HCT116 (cell line): ENCODE measurements around the gene SUOX. TPM values are rescaled to one million over a fixed set of nuclear protein-coding genes. Genes with fewer than 3 reads are reported as not detected.
A peak's percentile ranks its signal among the peaks of the same experiment; 100 is the strongest.

ENCODE experiments used
- ATAC-seq: fragments of 200-7000 bp; cut with Tn5 transposase; 2 replicates; pipeline ENCODE4 v1.9.1; 2020; ENCODE audit warnings: mild to moderate bottlenecking, moderate library complexity
- BruUV-seq: library from RNA; stranded (reverse); fragments of 400-500 nt; replicated peaks from 2 replicates; lab custom pipeline; 2021; lab: Mats Ljungman, UMichigan
- CTCF ChIA-PET: fragments of 300-600 bp; sonication (Branson Sonifier 250); formaldehyde crosslinking; loops from one replicate; lab custom pipeline; 2021; ENCODE audit warnings: antibody characterized with exemption; lab: Charles Lee
- POLR2A ChIA-PET: fragments of 300-600, 350-600 bp; sonication (Branson Sonifier 250); formaldehyde crosslinking; loops from one replicate; lab custom pipeline; 2021; ENCODE audit warnings: antibody characterized with exemption; lab: Charles Lee
- RAD21 ChIA-PET, 2 experiments: fragments of 300-600 bp; sonication (Branson Sonifier 250); formaldehyde crosslinking; loops; one replicate each; lab custom pipeline; 2023; ENCODE audit warnings: low total read pairs in 2 of 2; ENCODE audit not compliant: uncharacterized antibody in 2 of 2, unreplicated experiment in 2 of 2, low non-redundant PET in 1 of 2; lab: Charles Lee
- DNase-seq: peaks from one replicate; pipeline ENCODE4 v3.0.0-alpha.2; 2010; ENCODE audit warnings: low read depth, low spot score
- H2AFZ ChIP-seq: fragments of 200-600 bp; shearing (Covaris generic), sonication (generic); 2 replicates; pipeline ENCODE4 v1.6.1; 2017; ENCODE audit warnings: low read depth, mixed run types, mixed read lengths, antibody characterized with exemption, low read length; ENCODE audit not compliant: poor library complexity, severe bottlenecking
- H3K27ac ChIP-seq: 2 replicates; pipeline ENCODE4 v1.5.1; 2012; ENCODE audit warnings: low read depth, low read length
- H3K27me3 ChIP-seq: fragments of 200-600 bp; sonication (generic); 2 replicates; pipeline ENCODE4 v1.6.1; 2016; ENCODE audit warnings: mixed run types, low read length, mixed read lengths; ENCODE audit not compliant: insufficient read depth
- H3K36me3 ChIP-seq, 2 experiments: fragments of 200-500 bp in 1 of 2; fragments of 200-600 bp in 1 of 2; sonication (Bioruptor generic) in 1 of 2; sonication (generic) in 1 of 2; 2 replicates each; pipeline versions ENCODE4 v1.5.1 to v1.6.1; 2014 to 2016; ENCODE audit warnings: low read length in 2 of 2, inconsistent platforms in 1 of 2, mixed read lengths in 1 of 2, mixed run types in 1 of 2; ENCODE audit not compliant: insufficient read depth in 2 of 2, control insufficient read depth in 1 of 2
- H3K4me1 ChIP-seq, 2 experiments: fragments of 200-600 bp in 1 of 2; sonication (generic) in 1 of 2; 2 replicates each; pipeline versions ENCODE4 v1.5.1 to v1.6.1; 2012 to 2017; ENCODE audit warnings: low read length in 2 of 2, inconsistent platforms in 1 of 2, mild to moderate bottlenecking in 1 of 2, mixed read lengths in 1 of 2, mixed run types in 1 of 2, moderate library complexity in 1 of 2; ENCODE audit not compliant: insufficient read depth in 2 of 2, control insufficient read depth in 1 of 2
- H3K4me2 ChIP-seq: fragments of 200-600 bp; sonication (generic); 2 replicates; pipeline ENCODE4 v1.6.1; 2017; ENCODE audit warnings: mixed run types, low read length, mixed read lengths
- H3K4me3 ChIP-seq, 2 experiments: fragments of 200-600 bp in 1 of 2; sonication (generic) in 1 of 2; replicated peaks in 1 of 2; 2 replicates each; pipeline ENCODE4 v1.5.1; 2011 to 2016; ENCODE audit warnings: low read length in 2 of 2, control low read depth in 1 of 2, low read depth in 1 of 2, mild to moderate bottlenecking in 1 of 2, mixed read lengths in 1 of 2, mixed run types in 1 of 2
- H3K79me2 ChIP-seq: fragments of 200-600 bp; sonication (generic); 2 replicates; pipeline ENCODE4 v1.6.1; 2017; ENCODE audit warnings: mild to moderate bottlenecking, mixed run types, low read length, moderate library complexity, mixed read lengths; ENCODE audit not compliant: insufficient read depth
- H3K9ac ChIP-seq: fragments of 200-600 bp; sonication (generic); 2 replicates; pipeline ENCODE4 v1.6.1; 2016; ENCODE audit warnings: low read length, mixed read lengths
- H3K9me2 ChIP-seq: fragments of 200-600 bp; sonication (generic), shearing (Covaris generic); 2 replicates; pipeline ENCODE4 v1.6.1; 2017; ENCODE audit warnings: mixed run types, mild to moderate bottlenecking, moderate library complexity; ENCODE audit not compliant: insufficient read depth
- H3K9me3 ChIP-seq, 2 experiments: fragments of 200-500 bp in 1 of 2; fragments of 200-600 bp in 1 of 2; sonication (Bioruptor generic) in 1 of 2; sonication (generic) in 1 of 2; 2 replicates each; pipeline ENCODE4 v1.6.1; 2014 to 2017; ENCODE audit warnings: low read length in 2 of 2, mixed read lengths in 2 of 2, inconsistent platforms in 1 of 2, low read depth in 1 of 2, mild to moderate bottlenecking in 1 of 2, mixed run types in 1 of 2, moderate library complexity in 1 of 2; ENCODE audit not compliant: control insufficient read depth in 1 of 2, insufficient read depth in 1 of 2
- H4K20me1 ChIP-seq: fragments of 200-600 bp; sonication (generic), shearing (Covaris generic); 2 replicates; pipeline ENCODE4 v1.6.1; 2017; ENCODE audit warnings: mixed run types, mild to moderate bottlenecking, moderate library complexity; ENCODE audit not compliant: insufficient read depth
- CBX3 ChIP-seq: IDR thresholded peaks from 2 replicates; pipeline ENCODE4 v1.6.1; 2012; ENCODE audit warnings: low read depth
- CEBPB ChIP-seq: IDR thresholded peaks from 2 replicates; pipeline ENCODE4 v1.6.1; 2012; ENCODE audit warnings: low read depth
- EGR1 ChIP-seq: IDR thresholded peaks from 2 replicates; pipeline ENCODE4 v1.6.1; 2012; ENCODE audit warnings: low read depth
- ELF1 ChIP-seq: IDR thresholded peaks from 2 replicates; pipeline ENCODE4 v1.6.1; 2012; ENCODE audit warnings: low read depth, borderline replicate concordance
- EZH2phosphoT487 ChIP-seq: fragments of 200-600 bp; IDR thresholded peaks from 2 replicates; pipeline ENCODE4 v1.6.1; 2018; ENCODE audit warnings: antibody characterized with exemption, borderline replicate concordance
- FOSL1 ChIP-seq: IDR thresholded peaks from 2 replicates; pipeline ENCODE4 v1.6.1; 2012; ENCODE audit warnings: low read depth
- POLR2A ChIP-seq: IDR thresholded peaks from 2 replicates; pipeline ENCODE4 v1.7.0; 2011; ENCODE audit warnings: borderline replicate concordance; ENCODE audit not compliant: insufficient read depth, insufficient read length; ENCODE audit errors: extremely low read depth
- POLR2AphosphoS5 ChIP-seq: IDR thresholded peaks from 2 replicates; pipeline ENCODE4 v1.6.1; 2011; ENCODE audit warnings: mild to moderate bottlenecking, low read depth, low read length, moderate library complexity
- SP1 ChIP-seq: IDR thresholded peaks from 2 replicates; pipeline ENCODE4 v1.6.1; 2012; ENCODE audit warnings: low read depth
- TCF7L2 ChIP-seq: IDR thresholded peaks from 2 replicates; pipeline ENCODE4 v1.7.0; 2011; ENCODE audit warnings: borderline replicate concordance, inconsistent platforms; ENCODE audit not compliant: insufficient read depth, insufficient read length; ENCODE audit errors: extremely low read depth
- YY1 ChIP-seq: IDR thresholded peaks from 2 replicates; pipeline ENCODE4 v1.6.1; 2011; ENCODE audit warnings: low read length, low read depth, moderate library complexity, mild to moderate bottlenecking; ENCODE audit not compliant: insufficient replicate concordance; ENCODE audit errors: extremely low read depth
- ZFX ChIP-seq: fragments of 450-650 bp; IDR thresholded peaks from 2 replicates; pipeline ENCODE4 v1.6.1; 2017
- ZNF274 ChIP-seq: fragments of 200-500 bp; sonication (Bioruptor generic); IDR thresholded peaks from 2 replicates; pipeline ENCODE4 v1.6.1; 2014; ENCODE audit warnings: mild to moderate bottlenecking, low read depth, low read length, inconsistent platforms
- intact Hi-C: fragments of 100-400 bp; cut with micrococcal nuclease; formaldehyde crosslinking; loops from 2 replicates; pipeline ENCODE4 v1.10.0; 2022
- total RNA-seq: library from RNA; stranded (reverse); gene quantifications from one replicate; pipeline ENCODE4 v1.2.1, GENCODE V29; 2021; ENCODE audit not compliant: unreplicated experiment
- TF ChIP-seq, protein P1 (sequence below), 3 experiments: fragments of 200-600 bp in 1 of 3; sonication (generic) in 1 of 3; IDR thresholded peaks in 2 of 3; conservative IDR thresholded peaks in 1 of 3; 2 replicates each; pipeline ENCODE4 v1.5.1; 2012 to 2017; ENCODE audit warnings: low read depth in 2 of 3, low read length in 2 of 3, antibody characterized with exemption in 1 of 3, borderline replicate concordance in 1 of 3, control low read depth in 1 of 3, mild to moderate bottlenecking in 1 of 3, mixed read lengths in 1 of 3, mixed run types in 1 of 3, moderate library complexity in 1 of 3; ENCODE audit not compliant: insufficient read depth in 1 of 3
- TF ChIP-seq, protein P2 (sequence below): IDR thresholded peaks from 2 replicates; pipeline ENCODE4 v1.6.1; 2011; ENCODE audit warnings: mild to moderate bottlenecking, low read length, moderate library complexity; ENCODE audit not compliant: insufficient replicate concordance; ENCODE audit errors: extremely low read depth
- TF ChIP-seq, protein P3 (sequence below): IDR thresholded peaks from 2 replicates; pipeline ENCODE4 v1.6.1; 2012
- TF ChIP-seq, protein P4 (sequence below): IDR thresholded peaks from 2 replicates; pipeline ENCODE4 v1.6.1; 2012
- TF ChIP-seq, protein P5 (sequence below): IDR thresholded peaks from 2 replicates; pipeline ENCODE4 v1.6.1; 2012; ENCODE audit warnings: low read depth

Gene SUOX
- total RNA-seq, 1 experiment from 2014 or later, result 18.0 TPM

DNA sequence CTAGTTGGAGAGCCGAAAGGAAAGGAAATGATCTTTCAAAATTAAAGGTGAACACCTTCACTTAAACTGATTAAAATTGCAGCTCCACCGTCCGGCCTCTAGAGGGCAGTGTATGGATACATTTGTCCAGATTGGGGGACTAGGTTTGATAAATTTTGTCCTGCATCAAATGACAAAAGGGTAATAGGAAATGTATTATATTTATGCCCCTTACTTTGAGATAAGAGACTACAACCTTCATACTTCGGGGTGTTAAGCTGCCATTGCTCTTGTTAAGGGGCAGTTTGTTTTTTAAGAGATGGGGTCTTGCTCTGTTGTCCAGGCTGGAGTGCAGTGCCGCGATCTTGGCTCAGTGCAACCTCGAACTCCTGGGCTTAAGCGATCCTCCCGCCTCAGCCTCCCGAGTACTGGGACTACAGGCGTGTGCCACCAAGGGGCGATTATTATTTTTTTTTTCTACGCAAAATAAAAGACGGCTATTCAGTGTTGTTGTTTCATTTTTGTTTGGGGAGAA lies 818 bp upstream of the SUOX start:
- RAD21 ChIA-PET, result interaction anchor here (0.8 to 2.0 kb wide), 4 partner anchors 22 to 44 kb away, joined by 3 to 6 read pairs (median 5); partner anchors contain the start of gene RAB5B (in 1 of the 2)
- H4K20me1 ChIP-seq, result no peaks in the 10 kb centered on the region
- H3K4me3 ChIP-seq, result peak overlapping the region; percentile 62 to 76
- POLR2A ChIA-PET, result interaction anchor here (0.6 to 2.8 kb wide), 6 partner anchors 10 to 314 kb away, joined by 3 to 22 read pairs (median 4); partner anchors contain the start of gene ZC3H10
- peak overlapping the region; percentile 63 for H3K27ac ChIP-seq
- intact Hi-C loops, result loop anchor here (1.0 to 5.0 kb wide), 3 partner anchors 33 to 121 kb away; partner anchors contain the start of genes RPL41, RPS26 and ZC3H10
- H3K9me3 ChIP-seq, result no peaks in the 10 kb centered on the region
- BruUV-seq, result no TSS peak
- H2AFZ ChIP-seq, result peak overlapping the region; percentile 37
- H3K9me2 ChIP-seq, result no peaks in the 10 kb centered on the region
- CTCF ChIA-PET, result interaction anchor here (0.5 to 3.5 kb wide), 21 partner anchors 12 to 259 kb away, joined by 3 to 48 read pairs (median 4); partner anchors contain the start of genes DNAJC14, ERBB3, MYL6 and RAB5B
- H3K9ac ChIP-seq, result peak overlapping the region; percentile 73
- H3K36me3 ChIP-seq, result peaks cover 8 to 20% of the 10 kb centered on the region in 2 experiments; a peak in 2 of 4 replicates
- peaks cover 8 to 15% of the 10 kb centered on the region in 2 experiments; a peak in 3 of 4 replicates for H3K4me1 ChIP-seq
- H3K79me2 ChIP-seq, result no peaks in the 10 kb centered on the region
- DNase-seq (no peak), ATAC-seq (peak; percentile 23; the same call in 1 of the 2 replicates)
- no peaks in the 10 kb centered on the region for H3K27me3 ChIP-seq
- peak overlapping the region; percentile 88 for H3K4me2 ChIP-seq
- TF ChIP-seq YY1 (no peak), ELF1 (no peak), EGR1 (no peak), TCF7L2 (no peak), POLR2AphosphoS5 (no peak), ZFX (no peak), POLR2A (no peak), CEBPB (no peak), EZH2phosphoT487 (no peak), SP1 (peak; percentile 24; the same call in 1 of the 2 replicates), CBX3 (0 out of 2 replicates have a peak, but pooled peaks have one; percentile 25), FOSL1 (no peak), ZNF274 (no peak)
- TF ChIP-seq, protein P1, sequence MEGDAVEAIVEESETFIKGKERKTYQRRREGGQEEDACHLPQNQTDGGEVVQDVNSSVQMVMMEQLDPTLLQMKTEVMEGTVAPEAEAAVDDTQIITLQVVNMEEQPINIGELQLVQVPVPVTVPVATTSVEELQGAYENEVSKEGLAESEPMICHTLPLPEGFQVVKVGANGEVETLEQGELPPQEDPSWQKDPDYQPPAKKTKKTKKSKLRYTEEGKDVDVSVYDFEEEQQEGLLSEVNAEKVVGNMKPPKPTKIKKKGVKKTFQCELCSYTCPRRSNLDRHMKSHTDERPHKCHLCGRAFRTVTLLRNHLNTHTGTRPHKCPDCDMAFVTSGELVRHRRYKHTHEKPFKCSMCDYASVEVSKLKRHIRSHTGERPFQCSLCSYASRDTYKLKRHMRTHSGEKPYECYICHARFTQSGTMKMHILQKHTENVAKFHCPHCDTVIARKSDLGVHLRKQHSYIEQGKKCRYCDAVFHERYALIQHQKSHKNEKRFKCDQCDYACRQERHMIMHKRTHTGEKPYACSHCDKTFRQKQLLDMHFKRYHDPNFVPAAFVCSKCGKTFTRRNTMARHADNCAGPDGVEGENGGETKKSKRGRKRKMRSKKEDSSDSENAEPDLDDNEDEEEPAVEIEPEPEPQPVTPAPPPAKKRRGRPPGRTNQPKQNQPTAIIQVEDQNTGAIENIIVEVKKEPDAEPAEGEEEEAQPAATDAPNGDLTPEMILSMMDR (IDR thresholded peaks at IDR 0.05 in 2 of 3, conservative IDR thresholded peaks at IDR 0.05 in 1 of 3; ENCODE audit: borderline replicate concordance in 1 of 3, insufficient read depth in 1 of 3, low read depth in 2 of 3, low read length in 2 of 3), result peak; percentile 73 to 94 (median 84)
- TF ChIP-seq, protein P2, sequence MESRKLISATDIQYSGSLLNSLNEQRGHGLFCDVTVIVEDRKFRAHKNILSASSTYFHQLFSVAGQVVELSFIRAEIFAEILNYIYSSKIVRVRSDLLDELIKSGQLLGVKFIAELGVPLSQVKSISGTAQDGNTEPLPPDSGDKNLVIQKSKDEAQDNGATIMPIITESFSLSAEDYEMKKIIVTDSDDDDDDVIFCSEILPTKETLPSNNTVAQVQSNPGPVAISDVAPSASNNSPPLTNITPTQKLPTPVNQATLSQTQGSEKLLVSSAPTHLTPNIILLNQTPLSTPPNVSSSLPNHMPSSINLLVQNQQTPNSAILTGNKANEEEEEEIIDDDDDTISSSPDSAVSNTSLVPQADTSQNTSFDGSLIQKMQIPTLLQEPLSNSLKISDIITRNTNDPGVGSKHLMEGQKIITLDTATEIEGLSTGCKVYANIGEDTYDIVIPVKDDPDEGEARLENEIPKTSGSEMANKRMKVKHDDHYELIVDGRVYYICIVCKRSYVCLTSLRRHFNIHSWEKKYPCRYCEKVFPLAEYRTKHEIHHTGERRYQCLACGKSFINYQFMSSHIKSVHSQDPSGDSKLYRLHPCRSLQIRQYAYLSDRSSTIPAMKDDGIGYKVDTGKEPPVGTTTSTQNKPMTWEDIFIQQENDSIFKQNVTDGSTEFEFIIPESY, result no peak
- TF ChIP-seq, protein P3, sequence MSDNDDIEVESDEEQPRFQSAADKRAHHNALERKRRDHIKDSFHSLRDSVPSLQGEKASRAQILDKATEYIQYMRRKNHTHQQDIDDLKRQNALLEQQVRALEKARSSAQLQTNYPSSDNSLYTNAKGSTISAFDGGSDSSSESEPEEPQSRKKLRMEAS, result no peak
- TF ChIP-seq, protein P4, sequence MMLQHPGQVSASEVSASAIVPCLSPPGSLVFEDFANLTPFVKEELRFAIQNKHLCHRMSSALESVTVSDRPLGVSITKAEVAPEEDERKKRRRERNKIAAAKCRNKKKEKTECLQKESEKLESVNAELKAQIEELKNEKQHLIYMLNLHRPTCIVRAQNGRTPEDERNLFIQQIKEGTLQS, result no peak
- TF ChIP-seq, protein P5, sequence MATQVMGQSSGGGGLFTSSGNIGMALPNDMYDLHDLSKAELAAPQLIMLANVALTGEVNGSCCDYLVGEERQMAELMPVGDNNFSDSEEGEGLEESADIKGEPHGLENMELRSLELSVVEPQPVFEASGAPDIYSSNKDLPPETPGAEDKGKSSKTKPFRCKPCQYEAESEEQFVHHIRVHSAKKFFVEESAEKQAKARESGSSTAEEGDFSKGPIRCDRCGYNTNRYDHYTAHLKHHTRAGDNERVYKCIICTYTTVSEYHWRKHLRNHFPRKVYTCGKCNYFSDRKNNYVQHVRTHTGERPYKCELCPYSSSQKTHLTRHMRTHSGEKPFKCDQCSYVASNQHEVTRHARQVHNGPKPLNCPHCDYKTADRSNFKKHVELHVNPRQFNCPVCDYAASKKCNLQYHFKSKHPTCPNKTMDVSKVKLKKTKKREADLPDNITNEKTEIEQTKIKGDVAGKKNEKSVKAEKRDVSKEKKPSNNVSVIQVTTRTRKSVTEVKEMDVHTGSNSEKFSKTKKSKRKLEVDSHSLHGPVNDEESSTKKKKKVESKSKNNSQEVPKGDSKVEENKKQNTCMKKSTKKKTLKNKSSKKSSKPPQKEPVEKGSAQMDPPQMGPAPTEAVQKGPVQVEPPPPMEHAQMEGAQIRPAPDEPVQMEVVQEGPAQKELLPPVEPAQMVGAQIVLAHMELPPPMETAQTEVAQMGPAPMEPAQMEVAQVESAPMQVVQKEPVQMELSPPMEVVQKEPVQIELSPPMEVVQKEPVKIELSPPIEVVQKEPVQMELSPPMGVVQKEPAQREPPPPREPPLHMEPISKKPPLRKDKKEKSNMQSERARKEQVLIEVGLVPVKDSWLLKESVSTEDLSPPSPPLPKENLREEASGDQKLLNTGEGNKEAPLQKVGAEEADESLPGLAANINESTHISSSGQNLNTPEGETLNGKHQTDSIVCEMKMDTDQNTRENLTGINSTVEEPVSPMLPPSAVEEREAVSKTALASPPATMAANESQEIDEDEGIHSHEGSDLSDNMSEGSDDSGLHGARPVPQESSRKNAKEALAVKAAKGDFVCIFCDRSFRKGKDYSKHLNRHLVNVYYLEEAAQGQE, result no peak
